ENCODE results near the gene EVL.

GRCh38 chr14:100045642-100046344 lies 19.4 kb upstream of the EVL start:
- no peak for TF ChIP-seq CTCF (conservative IDR thresholded peaks at IDR 0.05 in 1 of 2, IDR thresholded peaks at IDR 0.05 in 1 of 2; ENCODE audit: low read depth in 1 of 2, low read length in 2 of 2)
- no peak for TF ChIP-seq EZH2 (IDR thresholded peaks at IDR 0.05; ENCODE audit: low read length, missing control alignments)

Measured in fibroblast of lung (primary cell).